ENCODE results near the gene UBE4A.

Gene UBE4A

GRCh38 chr11:118439646-118440045 is 80.2 kb downstream of the UBE4A start:
- DNase-seq = no peak

- no peak for DNase-seq
These were observed 82.4 kb downstream of the UBE4A start for GRCh38 chr11:118441770-118442275.

DNA sequence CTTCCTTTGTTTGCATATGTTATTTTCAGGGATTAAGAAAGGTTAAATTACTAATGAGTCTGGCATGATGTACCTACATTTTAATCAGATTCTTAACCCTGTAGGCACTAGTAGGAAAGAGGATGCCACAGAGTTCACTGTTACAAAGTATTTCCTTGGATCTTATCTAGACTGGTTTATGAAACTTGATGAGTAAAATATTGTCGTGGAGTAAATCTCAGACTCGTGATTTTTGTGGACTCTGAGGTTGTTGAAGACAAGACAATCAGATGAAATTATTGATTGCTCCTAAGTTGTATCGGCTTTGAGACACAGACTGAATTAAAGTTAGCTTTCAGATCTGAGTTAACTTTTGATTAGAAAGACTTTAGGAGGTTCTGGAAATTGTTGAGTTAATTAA is 82.9 kb downstream of the UBE4A start:
- no peak for DNase-seq

DNA sequence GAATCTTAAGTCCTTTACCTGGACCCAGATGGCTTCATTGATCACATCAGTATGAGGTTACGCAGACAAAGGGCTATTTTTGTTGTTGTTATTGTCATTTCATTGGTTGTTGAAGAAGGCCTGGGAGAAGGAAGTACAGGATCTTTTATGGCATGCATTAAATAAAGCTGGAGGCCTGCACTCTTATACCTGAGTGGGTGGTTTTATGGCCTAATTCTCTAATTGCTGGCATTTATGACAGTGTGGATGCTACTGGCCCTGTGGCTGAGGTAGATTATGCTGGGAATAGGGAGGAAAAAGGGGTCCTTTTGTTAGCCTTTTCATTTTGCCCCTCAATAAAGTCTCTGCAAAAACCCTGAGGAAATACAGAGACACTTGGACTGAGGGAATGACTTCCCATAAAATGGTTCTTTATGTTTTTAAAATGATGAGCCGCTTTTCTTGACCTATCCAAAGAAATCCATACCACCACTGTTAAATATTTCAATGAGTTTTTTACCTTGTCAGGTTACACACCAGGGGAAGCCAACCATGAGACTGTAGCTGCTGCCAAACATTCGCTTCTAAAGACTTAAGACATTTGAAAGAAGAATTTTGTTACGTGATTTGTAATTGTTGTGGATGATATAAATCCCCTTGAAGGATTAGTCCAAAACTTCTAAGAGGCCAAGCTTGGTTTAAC is 83.6 kb downstream of the UBE4A start:
- DNase-seq = no peak

DNA sequence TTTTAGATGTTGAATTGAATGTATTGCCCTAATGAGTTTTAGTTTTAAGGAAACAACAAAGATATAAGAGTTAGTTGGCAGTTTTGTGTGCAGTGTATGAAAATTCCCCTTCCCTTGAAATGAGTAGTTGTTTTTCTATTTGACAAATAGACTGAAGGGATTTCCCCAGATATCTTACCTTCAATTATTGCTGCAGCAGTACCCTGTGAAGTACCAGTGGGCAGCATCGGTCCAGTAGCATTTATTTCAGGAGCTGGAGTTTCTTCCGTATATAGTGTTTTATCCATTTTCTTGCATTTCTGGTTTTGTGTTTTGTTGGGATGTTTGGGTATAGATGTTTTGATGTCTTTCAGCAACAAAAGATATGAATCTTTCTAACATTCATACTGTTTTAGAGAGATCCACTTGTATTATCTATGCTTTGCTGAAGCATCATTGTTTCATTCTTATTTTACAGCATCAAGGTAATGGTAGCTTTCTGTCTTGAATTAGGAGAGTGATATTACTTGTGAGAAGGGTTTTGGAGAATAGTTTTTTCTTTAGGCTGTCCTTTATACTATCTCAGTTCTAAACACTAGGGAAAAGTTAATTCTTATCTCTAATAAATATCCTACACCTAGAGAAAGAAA is 84.3 kb downstream of the UBE4A start:
- DNase-seq = no peak

- no peak for DNase-seq
These were observed 88.0 kb downstream of the UBE4A start for GRCh38 chr11:118447423-118447822.

DNA sequence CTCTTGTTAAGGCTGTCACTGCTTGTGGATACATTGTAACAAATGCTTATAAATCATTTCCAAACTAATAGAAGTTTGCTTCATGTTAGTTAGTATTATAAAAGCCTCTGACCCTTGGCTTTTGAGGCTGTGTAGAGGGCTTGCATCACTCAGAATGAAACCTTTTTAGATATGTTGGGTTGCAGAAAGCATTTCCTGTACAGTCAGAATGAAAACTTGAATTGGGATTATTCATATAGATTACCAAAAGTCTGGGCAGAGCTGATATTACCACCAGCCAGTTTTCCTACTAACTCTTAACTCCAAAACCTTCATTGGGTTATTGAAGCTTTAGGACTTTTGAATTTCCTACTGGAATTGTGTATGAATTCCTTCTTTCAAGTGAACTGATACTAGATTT is 88.9 kb downstream of the UBE4A start:
- no peak for DNase-seq

Data from NCI-H2029 (cell line).